Adipocyte (in vitro differentiated cells): Measurements from ENCODE around the gene SHB.

Experiments used
- DNase-seq: peaks from one replicate; pipeline ENCODE4 v3.0.0-alpha.2; 2015; ENCODE audit warnings: low read depth
- H3K27me3 ChIP-seq: replicated peaks from 2 replicates; pipeline ENCODE4 v1.7.0; 2013; ENCODE audit warnings: mild to moderate bottlenecking, low read length, moderate library complexity; ENCODE audit not compliant: control insufficient read depth, insufficient read depth
- H3K36me3 ChIP-seq: 2 replicates; pipeline ENCODE4 v1.7.0; 2013; ENCODE audit warnings: low read length, mild to moderate bottlenecking, moderate library complexity; ENCODE audit not compliant: control insufficient read depth, insufficient read depth, severe bottlenecking
- H3K4me1 ChIP-seq: 2 replicates; pipeline ENCODE4 v1.7.0; 2013; ENCODE audit warnings: mild to moderate bottlenecking, low read length, moderate library complexity; ENCODE audit not compliant: control insufficient read depth, insufficient read depth
- H3K4me3 ChIP-seq: 2 replicates; pipeline ENCODE4 v1.7.0; 2013; ENCODE audit warnings: mild to moderate bottlenecking, low read length, moderate library complexity
- H3K9ac ChIP-seq: 2 replicates; pipeline ENCODE4 v1.7.0; 2013; ENCODE audit warnings: mild to moderate bottlenecking, low read length, moderate library complexity
- H3K9me3 ChIP-seq: 2 replicates; pipeline ENCODE4 v1.7.0; 2013; ENCODE audit warnings: mild to moderate bottlenecking, low read length, moderate library complexity; ENCODE audit not compliant: control insufficient read depth

Gene SHB

GRCh38 chr9:38085308-38085707 is 16.3 kb upstream of the SHB start:
- DNase-seq: no peak
- Histone ChIP-seq H3K27me3 (no peaks in the 10 kb centered on the region), H3K4me1 (peaks cover 17% of the 10 kb centered on the region), H3K9me3 (no peaks in the 10 kb centered on the region), H3K9ac (no peak overlapping the region), H3K4me3 (no peak overlapping the region), H3K36me3 (no peaks in the 10 kb centered on the region)

GRCh38 chr9:38084556-38084880 is 15.5 kb upstream of the SHB start:
- H3K27me3 ChIP-seq: no peaks in the 10 kb centered on the region
- H3K9ac ChIP-seq: no peak overlapping the region
- peaks cover 17% of the 10 kb centered on the region for H3K4me1 ChIP-seq
- no peak overlapping the region for H3K4me3 ChIP-seq
- H3K9me3 ChIP-seq: no peaks in the 10 kb centered on the region
- H3K36me3 ChIP-seq: no peaks in the 10 kb centered on the region
- DNase-seq: no peak

GRCh38 chr9:38083858-38084555 is 15.0 kb upstream of the SHB start:
- DNase-seq: no peak
- Histone ChIP-seq H3K4me1 (peaks cover 17% of the 10 kb centered on the region), H3K27me3 (no peaks in the 10 kb centered on the region), H3K9ac (no peak overlapping the region), H3K4me3 (no peak overlapping the region), H3K36me3 (no peaks in the 10 kb centered on the region), H3K9me3 (no peaks in the 10 kb centered on the region)

- Histone ChIP-seq H3K4me3 (peak overlapping the region; percentile 0), H3K36me3 (no peaks in the 10 kb centered on the region), H3K9me3 (no peaks in the 10 kb centered on the region), H3K27me3 (no peaks in the 10 kb centered on the region), H3K4me1 (peaks cover 17% of the 10 kb centered on the region), H3K9ac (no peak overlapping the region)
- peak; percentile 57 for DNase-seq
These were observed 13.6 kb upstream of the SHB start for GRCh38 chr9:38082446-38083287.

- Histone ChIP-seq H3K9me3 (no peaks in the 10 kb centered on the region), H3K9ac (no peak overlapping the region), H3K27me3 (no peaks in the 10 kb centered on the region), H3K36me3 (no peaks in the 10 kb centered on the region), H3K4me1 (peaks cover 17% of the 10 kb centered on the region), H3K4me3 (no peak overlapping the region)
- no peak for DNase-seq
These were observed 12.5 kb upstream of the SHB start for GRCh38 chr9:38081356-38082108.

GRCh38 chr9:38079461-38080031 is 10.5 kb upstream of the SHB start:
- H3K36me3 ChIP-seq: no peaks in the 10 kb centered on the region
- no peak overlapping the region for H3K9ac ChIP-seq
- H3K4me1 ChIP-seq: peaks cover 17% of the 10 kb centered on the region
- H3K9me3 ChIP-seq: no peaks in the 10 kb centered on the region
- H3K4me3 ChIP-seq: no peak overlapping the region
- no peaks in the 10 kb centered on the region for H3K27me3 ChIP-seq
- no peak for DNase-seq

- no peaks in the 10 kb centered on the region for H3K9me3 ChIP-seq
- no peaks in the 10 kb centered on the region for H3K4me1 ChIP-seq
- H3K27me3 ChIP-seq: no peaks in the 10 kb centered on the region
- DNase-seq: no peak
- no peaks in the 10 kb centered on the region for H3K36me3 ChIP-seq
- H3K4me3 ChIP-seq: no peak overlapping the region
- no peak overlapping the region for H3K9ac ChIP-seq
These were observed 6.2 kb upstream of the SHB start for GRCh38 chr9:38075272-38075671.

GRCh38 chr9:38074441-38074961 is 5.5 kb upstream of the SHB start:
- H3K4me3 ChIP-seq: no peak overlapping the region
- H3K9ac ChIP-seq: no peak overlapping the region
- no peaks in the 10 kb centered on the region for H3K4me1 ChIP-seq
- no peaks in the 10 kb centered on the region for H3K27me3 ChIP-seq
- DNase-seq: no peak
- no peaks in the 10 kb centered on the region for H3K36me3 ChIP-seq
- no peaks in the 10 kb centered on the region for H3K9me3 ChIP-seq

GRCh38 chr9:38073882-38074281 is 4.9 kb upstream of the SHB start:
- Histone ChIP-seq H3K27me3 (no peaks in the 10 kb centered on the region), H3K36me3 (no peaks in the 10 kb centered on the region), H3K4me1 (no peaks in the 10 kb centered on the region), H3K4me3 (no peak overlapping the region), H3K9ac (no peak overlapping the region), H3K9me3 (no peaks in the 10 kb centered on the region)
- DNase-seq: no peak

GRCh38 chr9:38071470-38072134 is 2.6 kb upstream of the SHB start:
- no peak overlapping the region for H3K4me3 ChIP-seq
- no peak for DNase-seq
- no peak overlapping the region for H3K9ac ChIP-seq
- peaks cover 5% of the 10 kb centered on the region for H3K4me1 ChIP-seq
- no peaks in the 10 kb centered on the region for H3K36me3 ChIP-seq
- H3K9me3 ChIP-seq: no peaks in the 10 kb centered on the region
- H3K27me3 ChIP-seq: no peaks in the 10 kb centered on the region
